Uterus (tissue), 4 donors: ENCODE results near the gene ITIH2. TPM values are rescaled to one million over a fixed set of nuclear protein-coding genes. Genes with fewer than 3 reads are reported as not detected.

Experiments
- DNase-seq, 2 donors: peaks; one replicate each; pipeline ENCODE4 v3.0.0-alpha.2; 2019 to 2020
- H3K27ac ChIP-seq, 2 donors: fragments of 200-600 bp; sonication (generic); 1 replicate in 1 of 2; 2 replicates in 1 of 2; pipeline ENCODE4 v1.5.1; 2016 to 2018
- H3K27me3 ChIP-seq, 2 donors: fragments of 200-600 bp; sonication (generic); one replicate each; pipeline ENCODE4 v1.5.1; 2018 to 2019; ENCODE audit warnings: control low read depth in 1 of 2
- H3K36me3 ChIP-seq, 2 donors: fragments of 200-600 bp; sonication (generic); one replicate each; pipeline ENCODE4 v1.5.1; 2019; ENCODE audit warnings: control low read depth in 1 of 2
- H3K4me1 ChIP-seq, 2 donors: fragments of 200-600 bp; sonication (generic); one replicate each; pipeline ENCODE4 v1.5.1; 2018 to 2019; ENCODE audit warnings: control low read depth in 1 of 2
- H3K4me3 ChIP-seq, 2 donors: fragments of 200-600 bp; sonication (generic); 1 replicate in 1 of 2; 2 replicates in 1 of 2; pipeline ENCODE4 v1.5.1; 2018 to 2019; ENCODE audit warnings: mild to moderate bottlenecking in 1 of 2
- H3K9me3 ChIP-seq, 2 donors: fragments of 200-600 bp; sonication (generic); one replicate each; pipeline ENCODE4 v1.5.1; 2019; ENCODE audit warnings: control low read depth in 1 of 2
- POLR2A ChIP-seq, 2 donors: fragments of 450-650 bp; IDR thresholded peaks; one replicate each; pipeline ENCODE4 v1.6.1; 2016; ENCODE audit warnings: antibody characterized with exemption in 2 of 2, mild to moderate bottlenecking in 1 of 2, moderate library complexity in 1 of 2
- intact Hi-C: fragments of 100-400 bp; cut with DNase I; formaldehyde crosslinking; loops from one replicate; pipeline ENCODE4 v1.15.1; 2023; ENCODE audit warnings: low total_unique reads
- total RNA-seq, 4 donors: library from RNA; depleted of rRNA in 3 of 4; stranded (reverse); fragments of >200 nt in 3 of 4; gene quantifications; one replicate each; pipeline versions ENCODE4 v1.1.0 to v1.2.4, GENCODE V29; 2014 to 2023
- TF ChIP-seq, protein P1 (sequence below), 4 experiments: fragments of 200-600 bp in 2 of 4; fragments of 450-650 bp in 2 of 4; sonication (generic) in 2 of 4; IDR thresholded peaks; one replicate each; pipeline ENCODE4 v1.5.1; 2016 to 2019; ENCODE audit warnings: antibody characterized with exemption in 4 of 4, mild to moderate bottlenecking in 2 of 4, moderate library complexity in 1 of 4
- donor health status: DM: yes; HTN: yes; CAD: no.

Gene ITIH2
- total RNA-seq, 4 donors from 2014 or later = 0.21 TPM; not detected in 3

DNA sequence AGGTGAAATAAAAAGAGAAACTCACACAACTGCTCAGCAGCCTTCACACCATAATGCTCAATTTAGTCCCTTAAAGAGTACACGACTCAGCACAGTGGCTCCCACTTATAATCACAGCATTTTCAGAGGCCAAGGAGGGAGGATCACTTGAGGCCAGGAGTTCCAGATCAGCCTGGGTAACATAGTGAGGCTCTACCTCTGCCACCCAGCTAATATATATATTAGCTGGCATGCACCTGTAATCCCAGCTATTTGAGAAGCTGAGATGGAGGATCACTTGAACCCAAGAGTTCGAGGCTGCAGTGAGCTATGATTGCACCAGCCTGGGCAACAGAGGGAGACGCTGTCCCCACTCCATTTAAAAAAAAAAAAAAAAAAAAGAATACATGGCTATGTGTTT, 2.2 kb downstream of the ITIH2 start:
- Histone ChIP-seq H3K27me3 (no peaks in the 10 kb centered on the region), H3K9me3 (no peaks in the 10 kb centered on the region), H3K36me3 (no peaks in the 10 kb centered on the region), H3K4me1 (no peaks in the 10 kb centered on the region), H3K4me3 (no peak overlapping the region), H3K27ac (no peak overlapping the region)
- TF ChIP-seq, protein P1, sequence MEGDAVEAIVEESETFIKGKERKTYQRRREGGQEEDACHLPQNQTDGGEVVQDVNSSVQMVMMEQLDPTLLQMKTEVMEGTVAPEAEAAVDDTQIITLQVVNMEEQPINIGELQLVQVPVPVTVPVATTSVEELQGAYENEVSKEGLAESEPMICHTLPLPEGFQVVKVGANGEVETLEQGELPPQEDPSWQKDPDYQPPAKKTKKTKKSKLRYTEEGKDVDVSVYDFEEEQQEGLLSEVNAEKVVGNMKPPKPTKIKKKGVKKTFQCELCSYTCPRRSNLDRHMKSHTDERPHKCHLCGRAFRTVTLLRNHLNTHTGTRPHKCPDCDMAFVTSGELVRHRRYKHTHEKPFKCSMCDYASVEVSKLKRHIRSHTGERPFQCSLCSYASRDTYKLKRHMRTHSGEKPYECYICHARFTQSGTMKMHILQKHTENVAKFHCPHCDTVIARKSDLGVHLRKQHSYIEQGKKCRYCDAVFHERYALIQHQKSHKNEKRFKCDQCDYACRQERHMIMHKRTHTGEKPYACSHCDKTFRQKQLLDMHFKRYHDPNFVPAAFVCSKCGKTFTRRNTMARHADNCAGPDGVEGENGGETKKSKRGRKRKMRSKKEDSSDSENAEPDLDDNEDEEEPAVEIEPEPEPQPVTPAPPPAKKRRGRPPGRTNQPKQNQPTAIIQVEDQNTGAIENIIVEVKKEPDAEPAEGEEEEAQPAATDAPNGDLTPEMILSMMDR (IDR thresholded peaks at IDR 0.05) = no peak
- TF ChIP-seq POLR2A (IDR thresholded peaks at IDR 0.05) = no peak
- intact Hi-C loops = no loop called here
- DNase-seq = no peak

DNA sequence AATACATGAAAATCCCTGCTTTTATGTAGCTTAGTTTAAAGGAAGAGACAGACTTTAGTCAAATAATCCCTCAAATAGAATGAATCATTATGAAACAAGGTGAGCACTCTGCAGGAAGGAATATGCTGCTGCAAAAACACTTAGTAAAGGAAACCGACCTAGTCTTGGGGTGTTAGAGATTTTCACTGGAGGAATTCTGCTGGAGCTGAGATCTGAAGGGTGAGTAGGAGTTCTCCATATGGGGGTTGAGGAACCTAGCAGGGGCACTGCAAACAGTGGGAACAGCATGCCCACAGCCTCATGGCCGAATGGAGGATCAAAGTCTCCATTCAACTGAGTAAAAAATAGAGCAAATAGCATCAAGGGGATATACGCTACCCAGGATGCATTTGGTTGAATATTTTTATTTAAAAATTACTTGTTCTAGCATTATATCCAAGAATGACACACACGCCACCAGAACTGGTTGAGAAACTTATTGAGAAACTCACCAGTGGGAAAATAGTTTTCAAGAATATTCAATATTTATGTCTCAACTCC, 3.5 kb downstream of the ITIH2 start:
- Histone ChIP-seq H3K27me3 (no peaks in the 10 kb centered on the region), H3K36me3 (no peaks in the 10 kb centered on the region), H3K4me3 (no peak overlapping the region), H3K9me3 (no peaks in the 10 kb centered on the region), H3K4me1 (no peaks in the 10 kb centered on the region), H3K27ac (no peak overlapping the region)
- DNase-seq = no peak
- TF ChIP-seq, protein P1 (IDR thresholded peaks at IDR 0.05) = no peak
- TF ChIP-seq POLR2A (IDR thresholded peaks at IDR 0.05) = no peak
- intact Hi-C loops = no loop called here

DNA sequence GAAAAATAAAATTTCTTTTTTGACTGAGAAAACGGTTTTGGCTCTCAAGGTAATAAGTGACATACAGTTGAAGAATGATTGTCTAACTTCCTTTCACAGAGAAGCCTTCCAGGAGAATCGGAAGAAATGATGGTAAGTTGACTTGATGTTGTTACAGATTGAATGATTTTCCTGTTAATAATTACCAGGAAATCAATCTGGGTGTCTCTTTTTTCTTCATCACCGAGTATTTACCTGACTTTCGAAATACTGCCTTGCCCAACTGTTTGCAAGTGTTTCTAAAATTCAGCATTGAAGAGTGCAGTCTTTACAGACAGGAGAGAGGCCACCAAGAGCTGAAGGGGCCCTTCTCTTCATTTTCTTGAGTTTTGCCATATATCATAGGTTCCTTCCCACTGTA, 4.0 kb downstream of the ITIH2 start:
- no peak for TF ChIP-seq POLR2A (IDR thresholded peaks at IDR 0.05)
- TF ChIP-seq, protein P1 (IDR thresholded peaks at IDR 0.05) = no peak
- no peak for DNase-seq
- Histone ChIP-seq H3K4me1 (no peaks in the 10 kb centered on the region), H3K27me3 (no peaks in the 10 kb centered on the region), H3K9me3 (no peaks in the 10 kb centered on the region), H3K4me3 (no peak overlapping the region), H3K27ac (no peak overlapping the region), H3K36me3 (no peaks in the 10 kb centered on the region)
- intact Hi-C loops = no loop called here

DNA sequence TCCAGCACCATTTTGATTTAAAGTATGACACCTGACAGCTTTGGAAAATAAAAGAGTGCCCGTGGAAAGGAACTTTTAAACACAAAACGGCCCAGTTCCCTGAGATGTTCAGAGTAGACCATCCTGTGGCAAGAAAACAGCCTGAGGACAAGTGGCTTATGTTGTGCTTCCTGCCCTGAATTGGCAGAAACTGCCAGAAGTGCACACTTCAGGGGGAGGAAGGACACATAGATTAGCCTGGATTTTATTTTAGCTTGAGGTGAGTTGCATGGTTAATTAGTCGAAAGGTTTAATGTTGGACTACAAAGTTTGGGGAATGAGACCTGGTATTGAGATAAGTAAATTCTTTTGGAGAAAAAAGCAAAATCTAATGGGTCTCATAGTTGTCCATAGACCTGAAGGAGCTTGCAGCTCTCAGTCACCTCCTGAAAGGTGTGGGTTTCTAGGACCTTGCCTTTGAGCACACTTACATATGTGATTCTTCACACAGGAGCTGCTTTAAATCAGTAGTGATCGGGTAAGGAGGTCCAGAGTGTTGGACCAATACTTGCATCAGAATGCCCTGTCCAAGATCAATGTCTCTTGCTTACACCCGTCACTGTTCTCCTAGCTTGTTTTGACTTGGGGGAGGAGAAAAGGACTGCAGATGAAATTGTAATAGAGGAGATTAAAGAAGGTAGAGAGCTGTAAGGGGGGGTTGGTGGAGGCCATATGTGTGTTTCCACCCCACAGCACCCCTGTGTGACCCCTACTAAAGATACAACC, 4.9 kb downstream of the ITIH2 start:
- intact Hi-C loops = no loop called here
- Histone ChIP-seq H3K36me3 (no peaks in the 10 kb centered on the region), H3K27me3 (no peaks in the 10 kb centered on the region), H3K4me1 (no peaks in the 10 kb centered on the region), H3K9me3 (no peaks in the 10 kb centered on the region), H3K27ac (no peak overlapping the region), H3K4me3 (no peak overlapping the region)
- TF ChIP-seq, protein P1 (IDR thresholded peaks at IDR 0.05) = no peak
- no peak for TF ChIP-seq POLR2A (IDR thresholded peaks at IDR 0.05)
- no peak for DNase-seq

DNA sequence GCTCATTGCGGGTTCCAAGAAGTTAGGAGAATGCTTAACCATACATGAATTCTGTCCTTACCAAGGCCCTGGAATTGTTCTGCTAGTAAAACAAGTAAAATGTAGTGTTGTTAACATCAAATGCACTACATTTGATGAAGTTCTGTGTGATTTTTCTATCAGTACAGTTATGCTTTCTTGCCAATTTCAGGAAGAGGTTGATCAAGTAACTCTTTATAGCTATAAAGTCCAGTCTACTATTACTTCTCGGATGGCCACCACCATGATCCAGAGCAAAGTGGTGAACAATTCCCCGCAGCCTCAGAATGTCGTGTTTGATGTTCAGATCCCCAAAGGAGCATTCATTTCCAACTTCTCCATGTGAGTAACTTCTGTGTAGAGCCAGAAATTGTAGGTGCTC, 5.7 kb downstream of the ITIH2 start:
- H3K36me3 ChIP-seq = no peaks in the 10 kb centered on the region
- H3K4me3 ChIP-seq = no peak overlapping the region
- DNase-seq = no peak
- H3K27ac ChIP-seq = no peak overlapping the region
- no peaks in the 10 kb centered on the region for H3K9me3 ChIP-seq
- H3K4me1 ChIP-seq = no peaks in the 10 kb centered on the region
- TF ChIP-seq POLR2A (IDR thresholded peaks at IDR 0.05) = no peak
- TF ChIP-seq, protein P1 (IDR thresholded peaks at IDR 0.05) = no peak
- H3K27me3 ChIP-seq = no peaks in the 10 kb centered on the region
- intact Hi-C loops = no loop called here
